Keratinocyte (primary cell): Measurements from ENCODE around the gene B4GALT2. TPM values are rescaled to one million over a fixed set of nuclear protein-coding genes. Genes with fewer than 3 reads are reported as not detected.

ENCODE experiments used
- DNase-seq: peaks from one replicate; pipeline ENCODE4 v3.0.0-alpha.2; 2011; ENCODE audit warnings: low read depth, missing footprints, low spot score
- FAIRE-seq: peaks from 2 replicates; lab custom pipeline; 2011; peaks lifted over from hg19 to GRCh38; lab: Jason Lieb, UNC
- H2AFZ ChIP-seq: 2 replicates; pipeline ENCODE4 v1.6.0; 2012; ENCODE audit warnings: low read length, control low read depth, inconsistent platforms; ENCODE audit not compliant: control insufficient read depth
- H3K27ac ChIP-seq: 2 replicates; pipeline ENCODE4 v1.5.1; 2011; ENCODE audit warnings: low read length; ENCODE audit not compliant: control insufficient read depth, insufficient read depth
- H3K27me3 ChIP-seq: 3 replicates; pipeline ENCODE4 v1.6.0; 2011; ENCODE audit warnings: low read length; ENCODE audit not compliant: control insufficient read depth, insufficient read depth; ENCODE audit errors: extremely low read depth
- H3K36me3 ChIP-seq, 2 experiments: 2 replicates in 1 of 2; 3 replicates in 1 of 2; pipeline ENCODE4 v1.5.1; 2011; ENCODE audit warnings: low read length in 2 of 2, mild to moderate bottlenecking in 1 of 2; ENCODE audit not compliant: control insufficient read depth in 2 of 2, insufficient read depth in 2 of 2; ENCODE audit errors: extremely low read depth in 1 of 2
- H3K4me1 ChIP-seq: 3 replicates; pipeline ENCODE4 v1.5.1; 2011; ENCODE audit warnings: low read length; ENCODE audit not compliant: control insufficient read depth, insufficient read depth; ENCODE audit errors: extremely low read depth
- H3K4me2 ChIP-seq: 3 replicates; pipeline ENCODE4 v1.6.0; 2011; ENCODE audit warnings: low read depth, low read length; ENCODE audit not compliant: control insufficient read depth, insufficient read depth; ENCODE audit errors: extremely low read depth
- H3K4me3 ChIP-seq, 3 experiments: fragments of 200-600 bp in 1 of 3; sonication (generic) in 1 of 3; 2 replicates in 2 of 3; 3 replicates in 1 of 3; pipeline ENCODE4 v1.5.1; 2011 to 2016; ENCODE audit warnings: low read length in 3 of 3, mild to moderate bottlenecking in 3 of 3, control low read depth in 2 of 3, inconsistent platforms in 1 of 3, low read depth in 1 of 3, mixed read lengths in 1 of 3, mixed run types in 1 of 3, moderate library complexity in 1 of 3; ENCODE audit not compliant: control insufficient read depth in 2 of 3, insufficient read depth in 2 of 3; ENCODE audit errors: extremely low read depth in 1 of 3
- H3K79me2 ChIP-seq: 2 replicates; pipeline ENCODE4 v1.6.0; 2012; ENCODE audit warnings: low read length; ENCODE audit not compliant: control insufficient read depth, insufficient read depth
- H3K9ac ChIP-seq: 3 replicates; pipeline ENCODE4 v1.6.0; 2011; ENCODE audit warnings: low read length; ENCODE audit not compliant: control insufficient read depth, insufficient read depth; ENCODE audit errors: extremely low read depth
- H3K9me1 ChIP-seq: 3 replicates; pipeline ENCODE4 v1.6.0; 2011; ENCODE audit warnings: low read length; ENCODE audit not compliant: control insufficient read depth, insufficient read depth; ENCODE audit errors: extremely low read depth
- H3K9me3 ChIP-seq: 2 replicates; pipeline ENCODE4 v1.5.1; 2012; ENCODE audit warnings: low read depth, low read length; ENCODE audit not compliant: control insufficient read depth
- H4K20me1 ChIP-seq: 3 replicates; pipeline ENCODE4 v1.6.0; 2011; ENCODE audit warnings: low read length; ENCODE audit not compliant: control insufficient read depth, insufficient read depth; ENCODE audit errors: extremely low read depth
- CTCF ChIP-seq, 3 experiments: IDR thresholded peaks in 1 of 3; conservative IDR thresholded peaks in 1 of 3; optimal IDR thresholded peaks in 1 of 3; 2 replicates in 2 of 3; 3 replicates in 1 of 3; pipeline versions ENCODE3 to v1.5.1; 2011; ENCODE audit warnings: low read length in 3 of 3, mild to moderate bottlenecking in 3 of 3, moderate library complexity in 2 of 3, control low read depth in 1 of 3, inconsistent platforms in 1 of 3; ENCODE audit not compliant: insufficient read depth in 2 of 3; ENCODE audit errors: extremely low read depth in 1 of 3
- EZH2 ChIP-seq: IDR thresholded peaks from one replicate; pipeline ENCODE4 v1.6.1; 2012; ENCODE audit warnings: inconsistent platforms, mild to moderate bottlenecking, low read length, moderate library complexity
- dilution Hi-C: fragments of 300-500 bp; cut with MboI; formaldehyde crosslinking; loops from one replicate; pipeline ENCODE4 v1.7.0; 2020; ENCODE audit warnings: low sequenced_read_pairs; ENCODE audit not compliant: extremely low pct_ligation_motif_present
- polyA plus RNA-seq, 5 experiments: library from polyadenylated mRNA; depleted of rRNA in 3 of 5; stranded (reverse) in 3 of 5; stranded (forward) in 1 of 5; unstranded in 1 of 5; fragments of >200 nt; gene quantifications; 1 replicate in 1 of 5; 2 replicates in 3 of 5; 3 replicates in 1 of 5; pipeline versions ENCODE4 v1.2.1 to v1.2.3, GENCODE V29; 2011 to 2012; ENCODE audit warnings: missing spikeins in 2 of 5, low read depth in 1 of 5, low replicate concordance in 1 of 5

B4GALT2 gene
- polyA plus RNA-seq, 1 donor (not counting 4 experiments of a cell fraction or from before 2014, with no cell fraction given), result 39.6 TPM

GRCh38 chr1:44019466-44019948, 40.5 kb downstream of the B4GALT2 start:
- Histone ChIP-seq H4K20me1 (peaks cover 3% of the 10 kb centered on the region), H3K36me3 (peaks cover 4 to 19% of the 10 kb centered on the region in 2 experiments), H3K9ac (no peak overlapping the region), H3K9me3 (no peaks in the 10 kb centered on the region), H3K79me2 (no peaks in the 10 kb centered on the region), H3K9me1 (no peaks in the 10 kb centered on the region), H3K4me2 (no peak overlapping the region), H3K27me3 (no peaks in the 10 kb centered on the region), H3K27ac (no peak overlapping the region), H3K4me3 (no peak overlapping the region), H3K4me1 (no peaks in the 10 kb centered on the region), H2AFZ (no peak overlapping the region)
- TF ChIP-seq EZH2 (no peak), CTCF (optimal IDR thresholded peaks at IDR 0.05 in 1 of 3, IDR thresholded peaks at IDR 0.05 in 1 of 3, conservative IDR thresholded peaks at IDR 0.05 in 1 of 3; ENCODE audit: extremely low read depth in 1 of 3, insufficient read depth in 2 of 3, low read length in 3 of 3) (no peak)
- dilution Hi-C loops, result no loop called here
- DNase-seq (no peak), FAIRE-seq (no peak)

- no peaks in the 10 kb centered on the region for H4K20me1 ChIP-seq
- DNase-seq (no peak), FAIRE-seq (no peak)
- peaks cover 4 to 19% of the 10 kb centered on the region in 2 experiments for H3K36me3 ChIP-seq
- no peaks in the 10 kb centered on the region for H3K9me3 ChIP-seq
- H3K9ac ChIP-seq, result no peak overlapping the region
- no peak for TF ChIP-seq CTCF (optimal IDR thresholded peaks at IDR 0.05 in 1 of 3, IDR thresholded peaks at IDR 0.05 in 1 of 3, conservative IDR thresholded peaks at IDR 0.05 in 1 of 3; ENCODE audit: extremely low read depth in 1 of 3, insufficient read depth in 2 of 3, low read length in 3 of 3)
- no peak for TF ChIP-seq EZH2
- no peaks in the 10 kb centered on the region for H3K27me3 ChIP-seq
- dilution Hi-C loops, result no loop called here
- no peak overlapping the region for H2AFZ ChIP-seq
- no peak overlapping the region for H3K27ac ChIP-seq
- no peak overlapping the region for H3K4me3 ChIP-seq
- no peak overlapping the region for H3K4me2 ChIP-seq
- H3K79me2 ChIP-seq, result no peaks in the 10 kb centered on the region
- no peaks in the 10 kb centered on the region for H3K9me1 ChIP-seq
- peaks cover 4% of the 10 kb centered on the region for H3K4me1 ChIP-seq
Measured at GRCh38 chr1:44020464-44020863, 41.5 kb downstream of the B4GALT2 start.
